GM19397 (cell line): ENCODE data around the gene AFAP1.

Source experiments
- ATAC-seq: cut with Tn5 transposase; IDR thresholded peaks from one replicate; pipeline ENCODE4 v1.9.1; 2021; ENCODE audit warnings: mild to moderate bottlenecking, moderate library complexity; ENCODE audit not compliant: unreplicated experiment

Gene AFAP1

GRCh38 chr4:7939377-7940108 is at the start of gene AFAP1:
TSS of gene AFAP1 (minus strand) at chr4:7939861. CDS start at chr4:7872078, 67,783 bp downstream.
- ATAC-seq, result peak; percentile 96

DNA sequence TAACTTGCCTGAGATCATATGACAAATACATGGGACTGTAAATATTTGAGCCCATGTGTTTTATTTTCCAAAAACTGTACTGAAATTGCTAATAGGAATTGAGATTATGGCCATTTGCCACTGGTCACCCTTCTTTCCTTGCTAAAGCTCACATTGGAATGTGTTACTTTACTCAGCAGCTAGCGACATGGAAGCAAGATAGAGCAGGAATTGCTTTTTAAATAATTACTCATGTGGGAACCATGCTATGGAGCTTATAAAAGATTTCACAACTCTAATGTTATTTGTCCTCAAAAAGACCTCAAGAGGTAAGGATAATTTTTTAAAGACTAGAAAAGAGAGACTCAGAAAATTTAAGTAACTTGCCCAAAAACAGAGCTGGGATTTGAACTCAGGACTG is 48.8 kb upstream of the AFAP1 start:
- no peak for ATAC-seq

GRCh38 chr4:7987148-7987989 is 47.7 kb upstream of the AFAP1 start:
- peak; percentile 72 for ATAC-seq

GRCh38 chr4:7985891-7986441 is 46.3 kb upstream of the AFAP1 start:
- ATAC-seq, result no peak

DNA sequence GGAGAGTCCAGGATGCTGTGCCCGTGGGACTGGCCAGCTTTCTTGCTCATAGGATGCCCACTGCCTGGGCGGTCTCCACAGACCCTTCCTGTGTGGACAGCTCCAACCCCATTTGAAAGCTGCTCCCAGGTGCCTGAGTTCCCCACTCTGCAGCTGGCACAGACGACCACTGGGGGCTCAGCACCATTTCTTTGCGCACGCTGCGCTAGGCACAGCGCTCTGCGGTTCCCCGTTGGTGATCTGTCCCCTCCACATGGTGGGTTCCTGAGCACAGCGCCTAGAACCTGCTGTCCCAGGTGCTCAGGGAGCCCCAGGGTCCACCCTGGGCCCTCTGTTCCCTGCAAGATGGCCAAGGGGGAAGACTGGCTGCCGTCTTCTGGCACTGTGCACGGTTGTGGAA is 45.4 kb upstream of the AFAP1 start:
- no peak for ATAC-seq

DNA sequence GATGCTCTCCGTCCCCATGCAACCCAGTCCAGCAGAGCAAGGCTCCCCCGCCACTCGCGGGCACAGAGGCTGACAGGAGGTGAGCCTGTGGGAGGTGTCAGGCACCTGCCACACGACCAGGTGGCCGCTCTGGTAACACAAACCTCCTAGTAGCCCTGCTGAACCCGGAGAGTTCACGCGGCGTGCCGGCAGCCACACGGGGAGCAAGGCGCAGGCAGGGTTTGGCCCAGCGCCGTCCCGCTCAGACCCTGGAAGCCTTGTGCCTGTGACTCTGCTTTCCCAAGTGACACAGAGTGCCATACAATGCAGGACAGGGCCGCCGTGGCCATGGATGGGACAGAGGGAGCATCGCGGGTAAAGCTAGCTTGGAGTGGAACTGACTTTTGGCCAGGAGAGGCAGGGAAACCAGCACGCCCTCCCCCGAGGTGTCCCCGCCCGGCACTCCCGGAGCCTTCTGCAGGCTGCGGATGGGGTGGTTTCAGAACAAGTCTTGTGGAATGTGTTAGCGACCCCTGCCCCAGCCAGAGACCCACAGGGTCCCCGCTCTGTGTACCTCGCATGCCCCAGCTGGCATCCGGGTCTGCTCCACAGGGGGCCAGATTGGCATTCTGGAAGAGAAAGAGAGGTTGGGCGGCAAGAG is 44.7 kb upstream of the AFAP1 start:
- ATAC-seq, result no peak

GRCh38 chr4:7983296-7983695 is 43.6 kb upstream of the AFAP1 start:
- no peak for ATAC-seq

DNA sequence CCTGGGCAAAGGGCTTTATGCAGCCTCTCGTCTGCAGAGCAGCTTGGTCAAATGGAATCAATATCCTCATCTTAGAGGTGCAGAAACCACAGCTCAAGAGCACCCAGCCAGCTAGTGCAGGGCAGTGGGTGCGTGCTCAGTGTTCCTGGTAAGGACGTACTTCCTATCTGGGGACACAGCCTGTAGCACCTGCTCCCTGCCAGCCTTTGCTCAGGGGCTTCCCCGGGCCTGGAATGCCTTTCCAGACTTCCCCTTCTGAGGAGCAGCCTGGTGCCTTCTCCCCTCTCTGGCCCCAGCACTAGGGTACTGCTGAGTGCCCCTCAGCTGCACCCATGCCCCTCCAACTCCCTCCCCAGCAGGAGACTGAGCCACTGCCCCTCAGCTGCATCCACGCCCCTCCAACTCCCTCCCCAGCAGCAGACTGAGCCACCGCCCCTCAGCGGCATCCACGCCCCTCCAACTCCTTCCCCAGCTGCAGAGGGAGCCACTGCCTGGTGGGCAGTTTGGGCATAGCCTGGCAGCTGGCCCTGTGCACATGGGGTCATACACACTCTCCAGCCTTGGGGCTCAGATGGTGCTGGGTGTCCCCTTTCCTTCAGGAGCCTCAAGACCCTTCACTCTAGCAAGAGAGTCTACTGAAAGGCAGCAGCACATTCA is 42.2 kb upstream of the AFAP1 start:
- no peak for ATAC-seq

DNA sequence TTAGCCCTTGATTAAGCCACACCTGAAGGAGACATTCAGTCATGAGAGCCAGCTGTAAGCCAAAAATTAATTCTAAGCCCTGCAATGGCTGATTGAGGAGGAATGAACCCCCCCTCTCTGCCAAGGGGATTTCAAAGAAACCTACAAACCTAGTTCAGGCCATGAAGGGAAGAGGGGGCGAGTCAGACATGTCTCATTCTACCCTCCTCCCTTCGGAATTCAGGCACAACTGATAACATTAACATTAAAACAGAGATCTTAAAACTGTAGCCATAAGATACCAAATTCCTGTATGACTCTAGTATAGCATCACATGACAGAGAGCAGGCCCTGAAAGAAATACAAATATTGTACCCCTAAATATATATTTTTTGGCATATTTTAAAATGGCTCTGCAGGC is 40.4 kb upstream of the AFAP1 start:
- no peak for ATAC-seq

- no peak for ATAC-seq
Measured at GRCh38 chr4:7979652-7979968, 39.9 kb upstream of the AFAP1 start.

- ATAC-seq, result no peak
Measured at GRCh38 chr4:7978907-7979651, 39.4 kb upstream of the AFAP1 start.

- ATAC-seq, result no peak
Measured at GRCh38 chr4:7978489-7978888, 38.8 kb upstream of the AFAP1 start.

DNA sequence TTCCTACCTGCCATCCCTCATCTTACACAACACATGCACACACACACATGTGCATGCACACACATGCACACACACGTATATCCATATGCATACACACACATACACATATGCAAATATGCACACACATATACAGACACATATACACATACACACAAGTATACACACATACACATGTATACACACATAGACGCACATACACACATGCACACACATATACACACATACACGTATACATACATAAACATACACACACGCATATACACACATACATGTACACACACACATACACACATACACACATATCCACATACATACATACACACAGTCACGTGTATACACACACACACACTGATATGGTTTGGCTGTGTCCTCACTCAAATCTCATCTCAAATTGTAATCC is 37.0 kb upstream of the AFAP1 start:
- no peak for ATAC-seq

- ATAC-seq, result no peak
Measured at GRCh38 chr4:7976025-7976424, 36.4 kb upstream of the AFAP1 start.

DNA sequence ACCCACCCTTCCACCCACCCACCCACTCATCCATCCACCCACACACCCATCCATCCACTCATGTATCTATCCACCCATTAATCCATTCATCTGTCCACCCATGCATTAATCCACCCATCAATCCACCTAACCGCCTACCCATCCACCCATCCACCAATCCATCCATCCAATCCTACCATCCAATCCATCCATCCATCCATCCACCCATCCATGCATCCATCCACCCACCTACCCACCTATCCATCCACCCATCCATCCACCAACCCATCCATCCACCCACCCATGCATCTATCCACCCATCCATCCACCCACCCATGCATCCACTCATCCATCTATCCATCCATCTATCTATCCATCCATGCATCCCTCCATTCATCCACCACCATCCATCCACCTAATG is 34.8 kb upstream of the AFAP1 start:
- no peak for ATAC-seq

- no peak for ATAC-seq
Measured at GRCh38 chr4:7973545-7973981, 33.9 kb upstream of the AFAP1 start.

DNA sequence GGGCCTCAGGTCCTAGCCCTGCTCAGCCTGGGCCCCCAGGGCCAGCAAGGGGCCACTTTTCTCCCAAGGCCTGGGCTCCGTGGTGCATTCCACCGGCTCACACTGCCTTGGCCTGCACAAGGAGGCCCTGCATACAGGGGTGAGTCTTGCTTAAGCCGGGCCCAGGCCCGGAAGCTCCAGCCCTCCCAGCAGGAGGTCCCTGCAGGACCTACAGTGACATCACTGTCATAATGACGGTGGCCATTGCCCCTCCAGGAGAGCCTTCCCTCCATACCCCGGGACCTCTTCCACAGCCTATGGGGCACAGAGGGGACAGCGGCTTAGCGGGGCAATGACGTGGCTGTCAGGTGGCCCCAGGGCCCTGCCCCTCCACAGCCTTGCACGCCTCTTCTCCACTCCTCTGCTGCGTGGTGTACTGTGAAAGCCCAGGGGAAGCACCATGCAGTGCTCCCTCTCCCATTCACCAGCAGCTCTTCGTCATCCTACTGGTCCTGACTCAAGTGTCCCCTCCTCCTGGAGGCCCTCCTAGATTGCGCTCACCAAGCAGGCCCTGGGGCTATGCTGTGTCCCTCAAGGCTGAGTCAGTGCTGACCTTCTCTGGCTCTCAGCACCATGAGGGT is 32.3 kb upstream of the AFAP1 start:
- ATAC-seq, result no peak

DNA sequence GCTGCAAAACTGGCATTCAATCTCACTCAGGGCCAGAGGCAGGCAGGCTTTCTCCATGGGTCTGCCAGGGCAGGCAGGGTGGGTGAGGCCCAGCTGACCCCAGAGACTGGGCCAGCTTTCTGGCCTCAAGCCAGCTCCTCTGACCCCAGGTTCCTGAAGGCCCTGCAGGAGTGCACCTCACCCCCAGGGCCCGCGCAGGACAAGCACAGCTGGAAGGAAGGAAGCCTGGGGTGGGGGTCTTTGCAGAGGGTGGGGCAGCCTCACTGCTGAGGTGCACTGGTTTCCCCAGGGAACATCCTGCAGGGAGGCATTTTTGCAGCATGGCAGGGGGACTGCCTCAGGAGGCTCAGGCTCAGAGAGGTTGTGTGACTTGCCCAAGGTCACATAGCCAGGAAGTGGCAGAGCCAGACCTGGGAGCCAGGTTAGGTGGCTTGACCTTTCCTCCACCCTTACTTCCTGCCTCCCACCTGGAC is 31.5 kb upstream of the AFAP1 start:
- ATAC-seq, result no peak

DNA sequence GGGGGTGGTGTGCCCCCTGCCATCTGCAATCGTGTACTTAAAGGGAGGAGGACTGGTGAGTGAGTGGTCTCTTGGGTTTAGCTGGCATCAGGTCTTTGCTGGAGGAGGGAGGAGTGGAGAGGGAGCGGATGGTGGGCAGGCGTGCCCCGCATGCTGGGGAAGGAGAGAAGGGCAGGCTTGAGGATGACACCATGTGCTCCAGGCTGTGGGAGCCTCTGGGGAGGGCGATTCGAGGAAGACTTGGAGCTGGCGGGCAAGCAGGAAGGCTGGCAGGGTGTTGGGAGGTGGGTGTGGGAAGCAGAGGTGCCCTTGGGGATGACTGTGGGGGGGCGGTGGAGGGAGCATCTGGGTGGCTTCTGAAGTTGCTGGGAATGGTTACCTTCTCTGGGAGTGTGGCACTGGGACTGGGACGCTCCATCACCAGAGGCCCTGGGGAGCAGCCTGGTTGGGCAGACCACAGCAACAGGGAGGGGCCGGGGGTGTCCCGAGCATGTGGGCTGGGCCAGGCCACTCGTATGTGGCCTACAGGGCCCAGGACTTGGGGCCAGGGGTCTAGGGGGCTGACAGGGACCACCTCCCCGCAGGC is 30.8 kb upstream of the AFAP1 start:
- peak; percentile 3 for ATAC-seq
